Stimulated activated naive CD4-positive, alpha-beta T cell treated with Interleukin-2 at 50 U/mL for 16 hours (primary cell): Measurements from ENCODE around the gene RETREG1.
"Not testable (repeated sequence)": the region's sequence is repeated elsewhere in the genome, so short reads cannot be mapped to it uniquely, and the experiment has no call there.

Source experiments
- DNase-seq: peaks from one replicate; lab custom pipeline; 2025; lab: John Stamatoyannopoulos, UW

Gene RETREG1

DNA sequence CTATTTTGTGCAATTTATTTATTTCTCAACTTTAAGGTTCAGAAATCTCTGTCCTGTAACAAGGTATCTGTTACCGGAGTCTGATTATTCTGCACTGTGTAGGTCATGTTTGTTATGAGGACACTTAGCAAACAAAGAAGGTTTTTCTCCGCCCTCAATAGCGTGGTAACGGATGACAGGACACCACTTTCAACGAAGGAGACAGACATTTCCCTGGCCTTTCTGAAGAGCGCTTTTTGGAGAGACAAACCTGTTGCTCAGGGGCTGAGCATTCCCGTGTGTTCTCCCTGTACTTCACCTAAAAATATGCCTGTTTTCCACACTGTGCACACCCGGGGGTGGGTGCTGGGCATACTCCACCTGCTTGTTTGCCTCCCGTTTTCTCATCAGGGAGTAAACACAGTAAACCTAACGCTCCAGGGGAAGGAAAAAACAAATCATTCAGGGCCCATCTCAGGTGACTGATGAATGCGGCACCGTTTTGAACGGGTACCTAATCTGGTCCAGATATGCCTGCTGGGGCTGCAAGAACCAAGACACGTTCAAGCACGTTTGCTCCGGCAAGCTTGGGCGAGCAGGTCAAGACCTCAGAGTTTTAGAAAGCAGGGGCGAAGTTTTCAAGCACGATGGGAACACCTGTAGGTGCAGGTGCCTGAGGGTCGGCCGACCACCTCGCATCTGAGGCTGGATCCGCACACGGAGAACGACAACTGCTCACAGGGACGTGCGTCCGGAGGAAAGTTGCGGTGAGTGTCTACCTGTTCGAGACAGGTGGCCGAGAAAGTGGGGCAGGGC is 859 bp downstream of the RETREG1 start:
- peak; percentile 6 for DNase-seq

DNA sequence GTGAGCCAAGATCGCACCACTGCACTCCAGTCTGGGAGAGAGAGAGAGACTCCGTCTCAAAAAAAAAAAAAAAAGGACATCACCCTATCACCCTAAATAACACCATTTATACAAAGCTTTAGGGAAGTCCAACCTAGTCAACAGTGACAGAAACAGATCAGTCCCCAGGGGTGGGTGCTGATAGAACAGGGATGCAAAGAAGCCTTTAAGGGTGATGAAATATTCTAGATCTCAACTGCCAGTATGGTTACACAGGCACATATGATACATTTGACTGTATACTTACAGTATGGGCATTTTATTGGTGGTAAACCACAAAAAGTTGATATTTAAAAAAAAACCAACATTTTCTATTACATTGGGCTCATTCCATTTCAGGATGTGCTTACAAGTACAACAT is 4.8 kb downstream of the RETREG1 start:
- DNase-seq, result no peak

DNA sequence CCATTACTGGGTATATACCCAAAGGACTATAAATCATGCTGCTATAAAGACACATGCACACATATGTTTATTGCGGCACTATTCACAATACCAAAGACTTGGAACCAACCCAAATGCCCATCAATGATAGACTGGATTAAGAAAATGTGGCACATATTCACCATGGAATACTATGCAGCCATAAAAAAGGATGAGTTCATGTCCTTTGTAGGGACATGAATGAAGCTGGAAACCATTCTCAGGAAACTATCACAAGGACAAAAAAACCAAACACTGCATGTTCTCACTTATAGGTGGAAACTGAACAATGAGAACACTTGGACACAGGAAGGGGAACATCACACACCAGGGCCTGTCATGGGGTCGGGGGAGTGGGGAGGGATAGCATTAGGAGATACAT is 5.9 kb downstream of the RETREG1 start:
- not testable (repeated sequence) for DNase-seq

DNA sequence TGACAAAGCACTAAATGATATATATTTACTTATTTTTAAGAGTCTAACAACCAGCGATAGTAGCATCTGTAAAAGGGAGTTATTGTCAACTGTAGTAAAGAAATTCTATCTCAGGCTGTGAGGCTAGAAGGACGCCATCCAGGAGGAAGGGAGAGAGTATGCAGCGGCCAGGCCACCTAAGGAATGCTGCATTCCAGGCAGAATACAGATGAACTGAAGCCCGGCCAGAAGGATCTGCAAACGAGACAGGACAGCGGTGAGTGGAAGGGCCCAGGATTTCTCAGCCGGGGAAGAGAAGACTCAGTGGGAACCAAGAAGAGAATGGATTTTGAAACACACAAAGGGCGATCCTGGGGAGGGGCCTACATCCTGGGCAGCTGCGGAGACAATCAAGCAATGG is 7.4 kb downstream of the RETREG1 start:
- no peak for DNase-seq

DNA sequence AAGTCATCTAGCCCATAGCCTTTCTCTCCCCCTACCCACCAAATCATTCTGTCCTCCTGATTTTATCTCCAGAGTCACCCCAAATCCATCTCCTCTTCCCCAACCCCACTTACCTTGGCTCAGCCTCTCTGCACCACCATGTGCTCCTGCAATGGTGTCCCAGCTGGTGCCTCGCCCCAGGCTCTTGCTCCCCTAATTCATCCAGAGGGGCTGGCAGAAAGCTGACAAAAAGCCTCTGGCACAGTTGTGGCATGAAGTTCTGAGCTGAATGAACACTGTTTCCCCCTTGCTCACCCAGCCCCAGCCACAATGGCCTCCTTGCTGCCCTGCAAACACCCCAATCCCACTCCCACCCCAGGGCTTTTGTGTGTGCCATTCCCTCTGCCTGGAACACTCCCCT is 10.2 kb downstream of the RETREG1 start:
- no peak for DNase-seq

DNA sequence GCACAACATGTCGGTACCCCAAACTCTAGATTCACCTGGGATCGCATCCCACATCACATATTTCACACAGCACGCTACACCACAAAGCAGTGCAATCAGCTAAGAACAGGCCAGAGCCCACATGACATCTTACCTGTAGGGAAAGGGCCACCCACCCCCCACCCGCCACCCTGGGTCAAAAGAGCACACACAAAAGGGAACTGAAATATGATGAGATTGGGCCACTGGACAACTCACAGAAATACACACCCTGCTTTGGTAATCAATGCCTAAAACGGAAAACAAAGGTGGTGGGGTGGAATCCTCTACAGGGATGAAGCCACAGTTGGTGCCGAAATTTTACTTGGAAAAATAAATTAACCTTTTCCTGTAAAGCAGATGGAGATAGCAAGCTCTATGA is 13.1 kb downstream of the RETREG1 start:
- no peak for DNase-seq

DNA sequence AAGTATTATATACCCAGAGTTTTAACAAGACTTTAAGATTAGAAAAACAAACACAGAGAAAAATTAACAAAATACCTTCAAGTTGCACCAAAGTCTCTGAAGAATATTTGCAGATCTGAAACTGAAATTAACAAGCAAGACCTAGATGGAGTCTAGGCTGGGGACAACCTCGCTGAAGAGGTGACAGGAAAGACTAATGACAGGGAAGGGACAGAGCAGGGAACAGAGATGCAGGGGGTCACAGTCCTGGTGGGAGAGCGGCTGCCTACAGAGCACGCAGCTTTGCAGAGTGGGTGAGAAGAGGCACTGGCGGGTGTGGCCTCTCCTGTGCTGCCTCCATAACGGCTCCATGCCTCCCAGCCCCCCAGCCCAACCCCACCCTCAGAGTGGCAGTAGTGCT is 13.5 kb downstream of the RETREG1 start:
- no peak for DNase-seq

DNA sequence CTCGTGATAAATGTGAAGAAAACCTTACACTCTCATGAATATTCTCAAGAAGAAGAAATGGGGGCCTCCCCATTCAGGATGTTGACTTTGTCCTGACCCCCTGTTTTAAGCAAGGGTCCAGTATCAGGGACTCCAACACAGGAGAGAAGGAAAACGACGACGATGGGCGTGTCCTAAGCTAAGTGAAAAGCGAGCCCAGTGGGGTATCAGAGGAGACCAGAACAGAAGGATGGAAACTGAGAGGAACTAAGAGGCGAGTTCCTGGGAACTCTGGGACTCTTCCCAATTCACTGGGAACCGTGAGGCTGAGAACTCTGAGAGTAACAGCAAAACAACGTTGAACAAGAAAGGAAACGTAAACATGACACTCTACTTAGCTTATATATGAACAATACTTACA is 14.6 kb downstream of the RETREG1 start:
- no peak for DNase-seq

DNA sequence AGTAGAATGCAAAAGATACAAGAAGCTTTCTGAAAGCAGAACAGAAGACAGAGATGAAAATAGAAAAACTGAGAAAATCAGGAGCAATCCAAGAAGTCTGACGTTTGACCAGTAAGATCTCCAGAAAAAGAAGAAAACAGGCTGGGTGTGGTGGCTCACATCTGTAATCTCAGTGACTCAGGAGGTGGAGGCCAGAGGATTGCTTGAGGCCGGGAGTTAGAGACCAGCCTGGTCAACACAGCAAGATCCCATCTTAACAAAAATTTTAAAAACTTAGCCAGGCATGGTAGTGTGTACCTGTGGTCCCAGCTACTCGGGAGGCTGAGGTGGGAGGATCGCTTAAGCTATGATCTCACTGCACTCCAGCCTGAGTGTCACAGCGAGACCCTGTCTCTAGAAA is 15.9 kb downstream of the RETREG1 start:
- DNase-seq, result no peak

DNA sequence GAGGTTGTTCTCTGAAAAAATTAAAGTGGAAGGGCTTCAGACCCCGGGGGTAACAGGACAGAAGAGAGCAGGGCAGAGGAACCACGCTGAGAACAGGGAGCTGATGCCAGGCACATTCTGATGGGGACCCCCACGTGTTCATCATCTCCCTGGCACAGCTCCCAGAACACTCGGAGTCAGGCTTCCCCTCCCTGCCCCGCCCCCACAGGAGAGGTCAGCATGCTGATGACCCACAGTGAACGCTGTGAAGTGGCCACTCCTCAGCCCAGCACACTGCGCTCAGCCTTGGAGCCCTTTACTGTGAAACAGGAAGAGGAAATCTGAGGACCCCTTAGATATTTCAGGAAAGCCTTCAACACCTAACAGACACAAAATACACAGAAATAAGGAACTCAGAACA is 16.4 kb downstream of the RETREG1 start:
- DNase-seq, result no peak

DNA sequence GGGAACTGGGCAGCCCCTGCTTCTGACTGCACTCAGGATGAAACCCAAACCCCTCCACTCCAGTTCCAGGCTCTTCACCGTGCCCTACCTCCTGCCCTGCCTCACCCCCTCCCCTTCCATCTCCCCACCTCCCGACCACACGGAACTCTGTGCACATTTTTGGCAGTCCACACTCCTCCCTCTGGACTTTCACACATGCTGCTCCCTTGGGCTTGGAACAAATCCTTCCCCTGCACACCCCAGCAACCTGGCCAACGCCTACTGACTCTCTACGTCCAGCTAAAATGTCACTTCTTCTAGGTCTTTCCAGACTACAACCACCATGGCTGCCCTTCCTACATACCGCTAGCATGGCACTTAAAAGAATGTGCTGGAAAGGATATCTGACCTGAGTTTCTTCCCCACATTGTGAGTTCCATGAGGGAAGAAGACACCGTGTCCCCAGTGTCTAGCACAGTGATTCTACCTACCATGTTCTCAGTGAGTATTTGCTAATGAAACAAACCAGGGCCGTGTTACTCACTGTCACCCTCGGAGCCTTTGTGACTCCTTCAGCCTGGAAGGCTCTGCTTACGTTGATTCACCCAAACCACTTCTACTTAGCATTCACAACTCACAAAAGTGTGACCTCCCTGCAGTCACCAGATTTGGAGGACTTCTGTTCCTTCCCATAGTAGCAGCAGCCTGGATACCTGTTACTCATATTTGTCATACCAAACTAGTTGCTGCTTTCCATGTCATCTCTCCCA is 18.7 kb downstream of the RETREG1 start:
- no peak for DNase-seq

DNA sequence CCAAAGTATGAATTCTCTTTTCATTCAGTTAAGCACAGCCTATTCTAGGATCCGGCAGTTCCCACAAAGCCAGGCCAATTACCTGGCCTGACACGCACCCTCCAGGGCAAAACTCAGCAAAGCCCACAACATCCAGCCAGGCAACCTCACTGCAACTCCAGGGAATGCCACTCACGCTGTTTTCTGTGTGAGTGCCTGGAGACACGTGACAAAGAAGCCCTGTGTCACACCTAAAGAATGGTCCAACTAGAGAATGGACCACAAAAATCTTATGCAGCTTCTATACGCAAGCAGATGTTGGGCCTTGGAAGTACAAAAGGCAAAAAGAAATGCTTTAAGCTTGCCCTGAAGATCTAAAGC is 20.2 kb downstream of the RETREG1 start:
- no peak for DNase-seq

DNA sequence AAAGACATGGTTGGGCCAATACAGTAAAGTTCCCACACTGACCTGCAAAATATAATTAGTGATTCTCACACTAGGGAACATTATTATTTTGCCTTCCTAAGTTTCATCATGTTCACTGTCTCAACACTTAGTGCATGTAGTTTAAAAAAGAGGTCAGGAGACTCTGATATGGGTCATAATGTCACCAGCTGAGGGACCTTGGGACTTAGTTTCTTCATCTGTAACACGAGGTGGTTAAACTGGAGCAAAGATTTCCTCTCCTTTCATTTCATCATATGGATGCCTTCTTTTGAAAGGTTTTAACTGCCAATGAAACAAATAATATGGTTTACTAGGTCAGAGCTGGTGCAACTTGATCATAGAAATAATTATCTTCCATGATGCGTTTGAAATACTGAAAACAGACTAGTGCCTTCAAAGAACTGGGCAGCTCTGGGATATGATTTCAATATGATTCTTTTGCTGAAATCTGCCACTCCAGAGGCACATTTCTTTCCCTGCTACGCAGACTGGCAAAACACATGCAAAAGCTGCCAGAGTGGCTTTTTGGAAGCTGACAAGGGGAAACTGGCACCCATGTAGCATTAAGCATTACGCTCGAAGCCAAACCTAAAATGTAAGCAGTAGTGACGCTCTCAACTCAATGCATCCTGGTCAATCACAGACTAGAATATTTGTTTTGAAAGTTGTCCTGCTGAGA is 20.8 kb downstream of the RETREG1 start:
- DNase-seq, result no peak

DNA sequence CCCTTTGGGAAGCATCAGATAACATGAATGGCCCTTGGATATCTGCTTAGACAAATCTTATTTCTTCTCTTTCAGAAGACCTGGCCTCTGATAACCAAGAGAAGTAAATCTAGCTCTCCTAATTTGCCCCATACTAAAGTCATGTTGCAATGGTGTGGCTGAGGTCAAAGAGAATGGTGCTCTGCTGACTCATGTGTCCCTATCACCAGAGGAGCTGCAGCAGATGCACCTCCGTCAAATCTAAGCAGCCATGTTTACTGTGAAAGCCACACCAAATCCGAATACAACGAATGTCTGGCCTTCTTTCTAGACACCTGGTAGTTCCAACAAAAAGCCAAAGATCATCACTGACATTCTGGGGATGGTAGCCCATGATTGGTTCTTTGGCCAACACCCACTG is 23.2 kb downstream of the RETREG1 start:
- no peak for DNase-seq

DNA sequence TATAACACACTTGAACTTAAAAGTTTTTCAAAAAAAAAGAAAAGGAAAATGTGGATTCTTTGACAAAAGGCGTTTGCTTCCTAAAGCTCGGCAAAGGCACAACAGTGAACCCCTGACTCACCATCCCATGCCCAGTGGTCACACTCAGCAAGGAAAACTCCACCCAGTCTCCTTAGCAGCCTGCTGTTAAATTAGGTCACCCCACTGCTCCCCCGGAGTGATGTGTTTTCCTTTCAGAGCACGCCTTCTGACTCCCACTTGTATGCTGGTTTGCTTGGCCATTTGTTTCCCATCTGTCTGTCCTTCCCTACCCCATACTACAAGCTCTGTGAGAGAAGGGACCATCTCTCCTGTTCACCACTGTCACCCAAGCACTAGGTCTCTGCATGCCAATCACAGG is 23.8 kb downstream of the RETREG1 start:
- DNase-seq, result no peak

DNA sequence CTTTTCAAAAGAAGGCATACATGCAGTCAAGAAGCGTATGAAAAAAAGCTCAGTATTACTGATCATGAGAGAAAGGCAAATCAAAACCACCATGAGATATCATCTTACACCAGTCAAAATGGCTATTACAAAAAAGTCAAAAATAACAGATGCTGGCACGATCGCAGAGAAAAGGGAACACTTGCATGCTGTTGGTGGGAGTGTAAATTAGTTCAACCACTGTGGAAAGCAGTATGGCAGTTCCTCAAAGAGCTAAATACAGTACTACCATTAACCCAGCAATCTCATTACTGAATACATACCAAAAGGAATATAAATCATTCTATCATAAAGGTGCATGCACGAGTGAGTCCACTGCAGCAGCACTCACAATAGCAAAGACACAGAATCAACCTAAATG is 24.5 kb downstream of the RETREG1 start:
- DNase-seq, result no peak

DNA sequence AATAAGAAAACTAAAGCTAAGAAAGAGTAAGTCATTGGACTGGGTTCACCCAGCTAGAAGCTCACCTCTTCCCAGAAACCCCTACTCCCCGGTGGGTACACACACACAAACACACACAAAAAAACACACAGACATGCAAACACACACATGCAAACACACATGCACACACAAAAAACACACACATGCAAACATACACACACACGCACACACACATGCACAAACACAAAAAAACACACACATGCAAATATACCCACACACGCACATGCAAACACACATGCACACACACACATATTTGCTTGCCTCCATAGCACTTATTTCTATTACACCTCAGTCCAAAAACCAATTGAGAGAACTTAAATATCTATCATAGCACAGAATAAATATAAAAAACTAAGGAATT is 26.1 kb downstream of the RETREG1 start:
- DNase-seq, result no peak

DNA sequence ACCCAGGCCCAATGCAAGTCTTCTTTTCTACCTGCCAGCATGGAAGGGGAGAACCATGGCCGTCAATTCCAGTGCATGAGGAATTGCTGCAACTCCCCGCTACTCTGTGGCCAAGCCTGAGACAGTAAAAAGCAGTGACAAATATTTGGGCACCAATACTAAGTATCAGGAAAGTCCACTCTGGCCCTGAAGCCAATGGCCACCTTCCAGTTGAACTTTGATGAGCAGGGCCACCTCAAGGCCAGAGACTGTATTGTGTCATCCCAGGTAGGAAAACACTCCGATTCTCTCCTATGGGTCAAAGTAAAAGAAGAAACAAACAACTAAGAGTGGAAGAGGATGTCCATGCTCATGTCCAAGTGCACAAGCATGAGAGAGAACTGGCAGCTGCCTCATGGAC is 27.1 kb downstream of the RETREG1 start:
- no peak for DNase-seq

DNA sequence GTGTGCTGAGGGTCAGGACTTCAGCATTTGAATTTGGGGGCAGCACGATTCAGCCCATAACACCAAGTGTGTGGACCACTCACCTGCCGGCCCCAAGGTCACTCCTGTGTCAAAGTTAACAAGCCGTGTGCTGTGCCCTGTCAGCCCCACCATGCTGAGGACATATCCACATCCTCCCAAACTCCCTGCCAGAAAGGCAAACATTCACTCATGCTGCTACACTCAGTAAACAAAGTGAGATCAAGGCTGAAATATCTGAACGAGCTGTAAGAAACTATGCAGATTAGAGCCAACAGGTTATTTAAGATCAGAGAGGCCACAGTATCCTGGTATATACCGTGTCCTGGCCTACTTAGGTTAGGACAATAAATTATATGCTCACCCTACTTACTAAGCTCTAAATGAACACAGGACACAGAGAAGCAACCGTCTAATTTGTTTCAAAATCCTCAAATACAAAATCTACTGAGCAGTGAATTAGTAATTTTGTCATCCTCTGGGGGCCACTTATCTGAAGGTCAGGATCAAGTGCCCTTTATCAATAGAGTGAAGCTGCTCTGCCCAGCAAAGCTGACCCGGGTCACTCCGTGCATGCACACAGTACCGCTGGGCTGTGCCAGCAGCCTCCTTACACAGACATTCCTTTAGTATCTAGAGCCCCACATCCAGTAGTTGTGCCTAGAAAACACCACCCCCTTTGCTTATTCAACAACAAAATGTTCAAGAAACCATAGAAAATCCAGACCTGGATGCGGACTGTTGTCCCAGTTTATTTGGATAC is 28.2 kb downstream of the RETREG1 start:
- no peak for DNase-seq

DNA sequence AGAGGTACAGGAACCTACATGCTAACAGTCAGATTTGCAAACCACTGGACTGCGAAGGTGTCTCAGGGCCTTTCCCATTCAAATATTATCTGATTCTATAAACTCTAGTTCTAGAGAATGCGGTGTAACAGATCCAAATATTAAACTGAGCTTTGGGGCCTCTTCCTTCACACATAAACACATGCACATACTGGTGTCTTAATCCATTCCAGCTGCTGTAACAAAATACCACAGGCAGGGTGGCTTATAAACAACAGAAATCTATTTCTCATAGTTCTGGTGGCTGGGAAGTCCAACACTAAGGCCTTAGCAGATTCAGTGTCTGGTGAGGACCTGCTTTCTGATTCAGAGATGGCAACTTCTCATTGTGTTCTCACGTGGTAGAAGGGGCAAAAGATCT is 30.2 kb downstream of the RETREG1 start:
- no peak for DNase-seq

DNA sequence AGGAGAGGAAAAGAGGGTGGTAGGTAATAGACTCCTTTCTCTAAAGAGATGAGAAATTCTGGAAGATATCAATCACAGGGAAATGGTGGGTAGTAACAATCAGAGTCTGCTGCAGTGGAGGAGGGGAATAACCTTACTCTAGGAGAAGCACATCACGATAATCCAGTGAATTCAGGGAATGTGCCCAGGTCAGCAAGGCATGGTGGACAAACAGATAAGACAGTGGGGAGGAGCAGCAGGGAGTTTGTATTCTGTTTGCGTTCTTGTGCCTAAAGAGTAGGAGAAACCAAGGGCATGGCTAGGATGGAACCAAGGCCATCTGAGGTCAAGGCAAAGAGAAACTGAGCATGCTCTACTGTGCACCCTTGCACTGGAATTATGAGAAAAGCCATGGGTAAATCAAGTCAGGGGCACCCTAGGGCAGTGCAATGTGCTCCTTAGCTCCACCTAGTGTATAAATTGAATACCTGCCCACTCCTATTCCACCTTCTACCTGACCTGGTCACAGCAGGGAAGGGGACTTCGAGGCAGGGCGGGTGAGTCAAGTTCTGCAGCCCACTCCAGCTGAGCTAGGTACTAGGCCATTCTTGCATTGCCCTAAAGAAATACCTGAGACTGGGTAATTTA is 31.6 kb downstream of the RETREG1 start:
- DNase-seq, result no peak

DNA sequence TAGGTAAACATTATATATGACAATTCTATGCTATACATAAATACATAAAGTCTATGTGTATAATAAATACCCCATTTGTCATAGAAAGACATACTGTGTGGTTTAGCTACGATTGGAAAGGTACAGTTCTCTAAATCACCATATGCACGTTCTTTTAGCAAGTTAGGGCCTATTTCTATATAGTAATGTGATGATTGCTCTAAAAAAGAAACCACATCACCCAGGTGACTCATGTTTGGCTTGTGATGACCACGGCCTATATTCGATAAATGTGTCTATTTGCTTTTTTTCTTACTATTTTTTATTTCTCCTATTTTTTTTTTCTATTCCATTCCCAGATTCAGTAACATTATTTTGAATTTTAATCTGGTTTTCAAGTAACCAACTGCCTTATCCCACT is 34.7 kb downstream of the RETREG1 start:
- DNase-seq, result no peak
